K562 (cell line): ENCODE data around the gene LYPD5. TPM values are rescaled to one million over a fixed set of nuclear protein-coding genes. Genes with fewer than 3 reads are reported as not detected.

Source experiments
- CSDE1 ChIP-seq, 2 experiments: fragments of 450-650 bp; IDR thresholded peaks; 2 replicates each; pipeline ENCODE4 v1.6.1; 2016; ENCODE audit warnings: mild to moderate bottlenecking in 1 of 2
- GABPA ChIP-seq: fragments of 200-800 bp; sonication (Bioruptor generic); conservative IDR thresholded peaks from 2 replicates; pipeline ENCODE4 v1.6.1; 2016; ENCODE audit warnings: low read depth, missing genetic modification characterization, missing compliant biosample characterization
- HMG20B ChIP-seq: fragments of 250-450 bp; sonication (Bioruptor Pico); IDR thresholded peaks from 2 replicates; pipeline ENCODE4 v1.5.0; 2021; ENCODE audit warnings: mild to moderate bottlenecking
- HMGN3 ChIP-seq: IDR thresholded peaks from 2 replicates; pipeline ENCODE4 v1.6.1; 2011; ENCODE audit warnings: borderline replicate concordance, low read depth, mild to moderate bottlenecking, mixed read lengths, low read length; ENCODE audit not compliant: insufficient read length; ENCODE audit errors: extremely low read depth
- MBD2 ChIP-seq: sonication (generic); IDR thresholded peaks from 2 replicates; pipeline ENCODE4 v1.6.1; 2016; ENCODE audit warnings: low read depth, borderline replicate concordance
- MYC ChIP-seq, 2 experiments: fragments of 250-450 bp in 1 of 2; sonication (Bioruptor Pico) in 1 of 2; IDR thresholded peaks; 2 replicates each; pipeline versions ENCODE4 v1.5.1 to v1.6.1; 2012 to 2021; ENCODE audit warnings: low read depth in 2 of 2, borderline replicate concordance in 1 of 2, improper control_type of control experiment in 1 of 2, low read length in 1 of 2, mild to moderate bottlenecking in 1 of 2, moderate library complexity in 1 of 2
- RAD21 ChIP-seq, 2 experiments: fragments of 250-450 bp in 1 of 2; fragments of 450-650 bp in 1 of 2; sonication (Bioruptor Pico) in 1 of 2; formaldehyde crosslinking in 1 of 2; IDR thresholded peaks in 1 of 2; conservative IDR thresholded peaks in 1 of 2; 2 replicates each; pipeline versions ENCODE4 v1.4.0 to v1.8.0; 2020 to 2022; ENCODE audit warnings: mild to moderate bottlenecking in 2 of 2, moderate library complexity in 1 of 2
- SP2 ChIP-seq: IDR thresholded peaks from 2 replicates; pipeline ENCODE4 v1.6.1; 2011; ENCODE audit warnings: mild to moderate bottlenecking, low read depth, low read length, moderate library complexity; ENCODE audit not compliant: poor library complexity, severe bottlenecking; ENCODE audit errors: extremely low read depth
- ZBTB9 ChIP-seq: fragments of 450-650 bp; formaldehyde crosslinking; IDR thresholded peaks from 2 replicates; pipeline ENCODE4 v1.4.0; 2020; ENCODE audit warnings: mild to moderate bottlenecking, moderate library complexity
- polyA plus RNA-seq, 8 experiments: library from polyadenylated mRNA; depleted of rRNA in 4 of 8; stranded (reverse) in 5 of 8; unstranded in 3 of 8; fragments of >200 nt; fragmentation: Nextera tagmentation in 2 of 8; fragmentation: Illumina TruSeq in 1 of 8; extraction: Ambion mirVana in 2 of 8; extraction: Trizol in 1 of 8; gene quantifications; 2 replicates each; pipeline versions ENCODE4 v1.2.1 to v1.2.3, GENCODE V29; 2011 to 2014; ENCODE audit warnings: inconsistent platforms in 1 of 8, missing spikeins in 1 of 8
- total RNA-seq, 7 experiments: library from RNA; depleted of rRNA in 6 of 7; stranded (reverse); fragments of >200 nt in 6 of 7; fragmentation: Illumina TruSeq in 2 of 7; extraction: Trizol in 2 of 7; gene quantifications; 2 replicates each; pipeline versions ENCODE4 v1.2.1 to v1.2.3, GENCODE V29; 2011 to 2021; ENCODE audit warnings: low replicate concordance in 1 of 7
- TF ChIP-seq, protein P1 (sequence below): fragments of 450-650 bp; IDR thresholded peaks from 2 replicates; pipeline ENCODE4 v1.6.1; 2016; ENCODE audit warnings: mild to moderate bottlenecking, moderate library complexity
- TF ChIP-seq, protein P2 (sequence below): fragments of 450-650 bp; IDR thresholded peaks from 2 replicates; pipeline ENCODE4 v1.6.1; 2016; ENCODE audit warnings: antibody characterized with exemption

LYPD5 gene
- total and polyA plus RNA-seq, 9 of the 15 experiments (the other 6 are each of a cell fraction or from before 2014, with no cell fraction given): 0.03 to 0.22 (median 0.10) TPM; not detected in 3

GRCh38 chr19:43754503-43755255, 47.6 kb downstream of the LYPD5 start, which contains the start of gene SMG9 (continued):
- TF ChIP-seq, protein P1, sequence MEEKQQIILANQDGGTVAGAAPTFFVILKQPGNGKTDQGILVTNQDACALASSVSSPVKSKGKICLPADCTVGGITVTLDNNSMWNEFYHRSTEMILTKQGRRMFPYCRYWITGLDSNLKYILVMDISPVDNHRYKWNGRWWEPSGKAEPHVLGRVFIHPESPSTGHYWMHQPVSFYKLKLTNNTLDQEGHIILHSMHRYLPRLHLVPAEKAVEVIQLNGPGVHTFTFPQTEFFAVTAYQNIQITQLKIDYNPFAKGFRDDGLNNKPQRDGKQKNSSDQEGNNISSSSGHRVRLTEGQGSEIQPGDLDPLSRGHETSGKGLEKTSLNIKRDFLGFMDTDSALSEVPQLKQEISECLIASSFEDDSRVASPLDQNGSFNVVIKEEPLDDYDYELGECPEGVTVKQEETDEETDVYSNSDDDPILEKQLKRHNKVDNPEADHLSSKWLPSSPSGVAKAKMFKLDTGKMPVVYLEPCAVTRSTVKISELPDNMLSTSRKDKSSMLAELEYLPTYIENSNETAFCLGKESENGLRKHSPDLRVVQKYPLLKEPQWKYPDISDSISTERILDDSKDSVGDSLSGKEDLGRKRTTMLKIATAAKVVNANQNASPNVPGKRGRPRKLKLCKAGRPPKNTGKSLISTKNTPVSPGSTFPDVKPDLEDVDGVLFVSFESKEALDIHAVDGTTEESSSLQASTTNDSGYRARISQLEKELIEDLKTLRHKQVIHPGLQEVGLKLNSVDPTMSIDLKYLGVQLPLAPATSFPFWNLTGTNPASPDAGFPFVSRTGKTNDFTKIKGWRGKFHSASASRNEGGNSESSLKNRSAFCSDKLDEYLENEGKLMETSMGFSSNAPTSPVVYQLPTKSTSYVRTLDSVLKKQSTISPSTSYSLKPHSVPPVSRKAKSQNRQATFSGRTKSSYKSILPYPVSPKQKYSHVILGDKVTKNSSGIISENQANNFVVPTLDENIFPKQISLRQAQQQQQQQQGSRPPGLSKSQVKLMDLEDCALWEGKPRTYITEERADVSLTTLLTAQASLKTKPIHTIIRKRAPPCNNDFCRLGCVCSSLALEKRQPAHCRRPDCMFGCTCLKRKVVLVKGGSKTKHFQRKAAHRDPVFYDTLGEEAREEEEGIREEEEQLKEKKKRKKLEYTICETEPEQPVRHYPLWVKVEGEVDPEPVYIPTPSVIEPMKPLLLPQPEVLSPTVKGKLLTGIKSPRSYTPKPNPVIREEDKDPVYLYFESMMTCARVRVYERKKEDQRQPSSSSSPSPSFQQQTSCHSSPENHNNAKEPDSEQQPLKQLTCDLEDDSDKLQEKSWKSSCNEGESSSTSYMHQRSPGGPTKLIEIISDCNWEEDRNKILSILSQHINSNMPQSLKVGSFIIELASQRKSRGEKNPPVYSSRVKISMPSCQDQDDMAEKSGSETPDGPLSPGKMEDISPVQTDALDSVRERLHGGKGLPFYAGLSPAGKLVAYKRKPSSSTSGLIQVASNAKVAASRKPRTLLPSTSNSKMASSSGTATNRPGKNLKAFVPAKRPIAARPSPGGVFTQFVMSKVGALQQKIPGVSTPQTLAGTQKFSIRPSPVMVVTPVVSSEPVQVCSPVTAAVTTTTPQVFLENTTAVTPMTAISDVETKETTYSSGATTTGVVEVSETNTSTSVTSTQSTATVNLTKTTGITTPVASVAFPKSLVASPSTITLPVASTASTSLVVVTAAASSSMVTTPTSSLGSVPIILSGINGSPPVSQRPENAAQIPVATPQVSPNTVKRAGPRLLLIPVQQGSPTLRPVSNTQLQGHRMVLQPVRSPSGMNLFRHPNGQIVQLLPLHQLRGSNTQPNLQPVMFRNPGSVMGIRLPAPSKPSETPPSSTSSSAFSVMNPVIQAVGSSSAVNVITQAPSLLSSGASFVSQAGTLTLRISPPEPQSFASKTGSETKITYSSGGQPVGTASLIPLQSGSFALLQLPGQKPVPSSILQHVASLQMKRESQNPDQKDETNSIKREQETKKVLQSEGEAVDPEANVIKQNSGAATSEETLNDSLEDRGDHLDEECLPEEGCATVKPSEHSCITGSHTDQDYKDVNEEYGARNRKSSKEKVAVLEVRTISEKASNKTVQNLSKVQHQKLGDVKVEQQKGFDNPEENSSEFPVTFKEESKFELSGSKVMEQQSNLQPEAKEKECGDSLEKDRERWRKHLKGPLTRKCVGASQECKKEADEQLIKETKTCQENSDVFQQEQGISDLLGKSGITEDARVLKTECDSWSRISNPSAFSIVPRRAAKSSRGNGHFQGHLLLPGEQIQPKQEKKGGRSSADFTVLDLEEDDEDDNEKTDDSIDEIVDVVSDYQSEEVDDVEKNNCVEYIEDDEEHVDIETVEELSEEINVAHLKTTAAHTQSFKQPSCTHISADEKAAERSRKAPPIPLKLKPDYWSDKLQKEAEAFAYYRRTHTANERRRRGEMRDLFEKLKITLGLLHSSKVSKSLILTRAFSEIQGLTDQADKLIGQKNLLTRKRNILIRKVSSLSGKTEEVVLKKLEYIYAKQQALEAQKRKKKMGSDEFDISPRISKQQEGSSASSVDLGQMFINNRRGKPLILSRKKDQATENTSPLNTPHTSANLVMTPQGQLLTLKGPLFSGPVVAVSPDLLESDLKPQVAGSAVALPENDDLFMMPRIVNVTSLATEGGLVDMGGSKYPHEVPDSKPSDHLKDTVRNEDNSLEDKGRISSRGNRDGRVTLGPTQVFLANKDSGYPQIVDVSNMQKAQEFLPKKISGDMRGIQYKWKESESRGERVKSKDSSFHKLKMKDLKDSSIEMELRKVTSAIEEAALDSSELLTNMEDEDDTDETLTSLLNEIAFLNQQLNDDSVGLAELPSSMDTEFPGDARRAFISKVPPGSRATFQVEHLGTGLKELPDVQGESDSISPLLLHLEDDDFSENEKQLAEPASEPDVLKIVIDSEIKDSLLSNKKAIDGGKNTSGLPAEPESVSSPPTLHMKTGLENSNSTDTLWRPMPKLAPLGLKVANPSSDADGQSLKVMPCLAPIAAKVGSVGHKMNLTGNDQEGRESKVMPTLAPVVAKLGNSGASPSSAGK: no peak; the same call in 1 of the 2 replicates
- TF ChIP-seq SP2 (no peak), ZBTB9 (CRISPR knock-in tag) (no peak), HMGN3 (peak; percentile 89), CSDE1 (IDR thresholded peaks at IDR 0.05) (no peak), MBD2 (peak; percentile 56; the same call in 1 of the 2 replicates), GABPA (tag) (0 out of 2 replicates have a peak, but pooled peaks have one; percentile 43), MYC (IDR thresholded peaks at IDR 0.05; ENCODE audit: low read depth, low read length) (peak; percentile 89), MYC (CRISPR knock-in tag; IDR thresholded peaks at IDR 0.05; ENCODE audit: borderline replicate concordance, low read depth) (no peak), HMG20B (no peak), RAD21 (CRISPR knock-in tag; conservative IDR thresholded peaks at IDR 0.05 in 1 of 2, IDR thresholded peaks at IDR 0.05 in 1 of 2) (no peak)
- TF ChIP-seq, protein P2, sequence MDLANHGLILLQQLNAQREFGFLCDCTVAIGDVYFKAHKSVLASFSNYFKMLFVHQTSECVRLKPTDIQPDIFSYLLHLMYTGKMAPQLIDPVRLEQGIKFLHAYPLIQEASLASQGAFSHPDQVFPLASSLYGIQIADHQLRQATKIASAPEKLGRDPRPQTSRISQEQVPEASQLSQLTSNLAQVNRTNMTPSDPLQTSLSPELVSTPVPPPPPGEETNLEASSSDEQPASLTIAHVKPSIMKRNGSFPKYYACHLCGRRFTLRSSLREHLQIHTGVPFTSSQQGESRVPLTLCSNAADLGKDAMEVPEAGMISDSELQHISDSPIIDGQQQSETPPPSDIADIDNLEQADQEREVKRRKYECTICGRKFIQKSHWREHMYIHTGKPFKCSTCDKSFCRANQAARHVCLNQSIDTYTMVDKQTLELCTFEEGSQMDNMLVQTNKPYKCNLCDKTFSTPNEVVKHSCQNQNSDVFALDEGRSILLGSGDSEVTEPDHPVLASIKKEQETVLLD: peak; percentile 100
